ENCODE measurements around the gene EPX. TPM values are rescaled to one million over a fixed set of nuclear protein-coding genes. Genes with fewer than 3 reads are reported as not detected.

Gene EPX
- total and polyA plus RNA-seq, 2 of the 4 experiments (the other 2 are of a cell fraction) = not detected

GRCh38 chr17:58200024-58200633, 7.6 kb downstream of the EPX start:
- Histone ChIP-seq H3K4me3 (ENCODE audit: insufficient read depth, low read depth, low read length) (no peak overlapping the region), H4K91ac (ENCODE audit: insufficient read depth, low read depth, low read length) (no peak overlapping the region), H2AFZ (replicated peaks; ENCODE audit: low read length, poor library complexity) (peak overlapping the region; percentile 38), H3K23ac (ENCODE audit: low read depth, low read length) (no peak overlapping the region), H3K4me2 (ENCODE audit: low read depth, low read length) (no peak overlapping the region), H2BK5ac (ENCODE audit: low read depth, low read length, poor library complexity, severe bottlenecking) (no peak overlapping the region), H3K18ac (ENCODE audit: low read depth, low read length) (no peak overlapping the region), H4K5ac (ENCODE audit: low read depth, low read length) (no peak overlapping the region), H3K9me1 (ENCODE audit: insufficient read depth, low read length) (no peaks in the 10 kb centered on the region), H3K9me3 (ENCODE audit: control insufficient read depth, insufficient read depth, low read length) (no peaks in the 10 kb centered on the region), H2BK120ac (ENCODE audit: low read depth, low read length) (no peak overlapping the region), H3K36me3 (ENCODE audit: control insufficient read depth, insufficient read depth, low read length) (no peaks in the 10 kb centered on the region), H2BK15ac (ENCODE audit: low read depth, low read length) (no peak overlapping the region), H3K27ac (ENCODE audit: insufficient read depth, low read length) (no peak overlapping the region), H2AK5ac (ENCODE audit: low read depth, low read length) (no peak overlapping the region), H2BK20ac (ENCODE audit: low read depth, low read length) (no peak overlapping the region), H3K27me3 (ENCODE audit: control insufficient read depth, insufficient read depth, low read length) (peaks cover 12% of the 10 kb centered on the region), H3K4ac (ENCODE audit: low read depth, low read length) (no peak overlapping the region), H4K20me1 (ENCODE audit: insufficient read depth, low read length) (no peaks in the 10 kb centered on the region), H2AK9ac (replicated peaks; ENCODE audit: low read depth, low read length, poor library complexity) (no peak overlapping the region), H3K79me1 (ENCODE audit: low read depth in 1 of 2, low read length in 2 of 2) (no peaks in the 10 kb centered on the region), H3K56ac (ENCODE audit: extremely low read depth, insufficient read depth, low read length) (no peak overlapping the region), H3K14ac (replicated peaks; ENCODE audit: low read depth, low read length) (no peak overlapping the region), H3K9ac (ENCODE audit: low read depth, low read length) (no peak overlapping the region), H3K4me1 (ENCODE audit: control insufficient read depth, insufficient read depth, low read length) (no peaks in the 10 kb centered on the region), H4K8ac (ENCODE audit: low read depth in 2 of 2, low read length in 2 of 2) (no peak overlapping the region)
- ChIA-PET CTCF (interaction anchor here (0.5 to 1.6 kb wide), 3 partner anchors 16 to 1781 kb away, joined by 3 to 4 read pairs (median 3); no protein-coding TSS in a partner anchor), POLR2A (ENCODE audit: unreplicated experiment) (no interaction called here)
- in situ Hi-C loops (cut with MboI; ENCODE audit: low sequenced_read_pairs) = no loop called here
- WGBS, 2 experiments (ENCODE audit: extremely low coverage in 2 of 2, insufficient read length in 1 of 2) = 45% methylated on average over 8 of the region's 14 CpGs; no CpG with 5 or more reads in 1 of the 2 experiments
- dilution Hi-C loops (cut with HindIII; ENCODE audit: low sequenced_read_pairs, unreplicated experiment) = no loop called here
- BruUV-seq (replicated peaks) = no TSS peak
- intact Hi-C loops (cut with micrococcal nuclease) = loop anchor here (2.0 kb wide), 1 partner anchor 247 kb away; no protein-coding TSS in a partner anchor
- ATAC-seq (ENCODE audit: low read depth) (peak; percentile 56; the same call in 1 of the 2 replicates), DNase-seq (peak; percentile 36)
- TF ChIP-seq CHD1 (IDR thresholded peaks at IDR 0.05; ENCODE audit: low read depth, low read length) = no peak
- TF ChIP-seq MAZ (IDR thresholded peaks at IDR 0.05; ENCODE audit: borderline replicate concordance, low read depth, low read length) = no peak
- TF ChIP-seq, protein P1, sequence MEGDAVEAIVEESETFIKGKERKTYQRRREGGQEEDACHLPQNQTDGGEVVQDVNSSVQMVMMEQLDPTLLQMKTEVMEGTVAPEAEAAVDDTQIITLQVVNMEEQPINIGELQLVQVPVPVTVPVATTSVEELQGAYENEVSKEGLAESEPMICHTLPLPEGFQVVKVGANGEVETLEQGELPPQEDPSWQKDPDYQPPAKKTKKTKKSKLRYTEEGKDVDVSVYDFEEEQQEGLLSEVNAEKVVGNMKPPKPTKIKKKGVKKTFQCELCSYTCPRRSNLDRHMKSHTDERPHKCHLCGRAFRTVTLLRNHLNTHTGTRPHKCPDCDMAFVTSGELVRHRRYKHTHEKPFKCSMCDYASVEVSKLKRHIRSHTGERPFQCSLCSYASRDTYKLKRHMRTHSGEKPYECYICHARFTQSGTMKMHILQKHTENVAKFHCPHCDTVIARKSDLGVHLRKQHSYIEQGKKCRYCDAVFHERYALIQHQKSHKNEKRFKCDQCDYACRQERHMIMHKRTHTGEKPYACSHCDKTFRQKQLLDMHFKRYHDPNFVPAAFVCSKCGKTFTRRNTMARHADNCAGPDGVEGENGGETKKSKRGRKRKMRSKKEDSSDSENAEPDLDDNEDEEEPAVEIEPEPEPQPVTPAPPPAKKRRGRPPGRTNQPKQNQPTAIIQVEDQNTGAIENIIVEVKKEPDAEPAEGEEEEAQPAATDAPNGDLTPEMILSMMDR (conservative IDR thresholded peaks at IDR 0.05; ENCODE audit: low read depth, low read length) = peak; percentile 47
- no peak for TF ChIP-seq POLR2A (IDR thresholded peaks at IDR 0.05; ENCODE audit: low read depth, low read length)
- TF ChIP-seq SMC3 (IDR thresholded peaks at IDR 0.05; ENCODE audit: low read depth, low read length) = peak; percentile 42
- no peak for TF ChIP-seq ELK1 (IDR thresholded peaks at IDR 0.05; ENCODE audit: borderline replicate concordance, low read depth, low read length)
- TF ChIP-seq USF2 (IDR thresholded peaks at IDR 0.05; ENCODE audit: low read depth, low read length) = no peak
- TF ChIP-seq RFX5 (IDR thresholded peaks at IDR 0.05; ENCODE audit: low read depth, low read length) = no peak
- TF ChIP-seq CEBPB (IDR thresholded peaks at IDR 0.05; ENCODE audit: low read depth, low read length) = no peak
- TF ChIP-seq BHLHE40 (IDR thresholded peaks at IDR 0.05; ENCODE audit: low read depth, low read length) = no peak
- TF ChIP-seq FOS (IDR thresholded peaks at IDR 0.05; ENCODE audit: low read depth, low read length) = no peak
- TF ChIP-seq MAFK (IDR thresholded peaks at IDR 0.05; ENCODE audit: low read depth, low read length) = no peak
- no peak for TF ChIP-seq RCOR1 (IDR thresholded peaks at IDR 0.05; ENCODE audit: insufficient replicate concordance, low read length)
- no peak for TF ChIP-seq NFE2L2 (IDR thresholded peaks at IDR 0.05; ENCODE audit: low read depth, low read length)
- no peak for TF ChIP-seq MXI1 (IDR thresholded peaks at IDR 0.05; ENCODE audit: borderline replicate concordance, low read depth, low read length)
- TF ChIP-seq RAD21 (IDR thresholded peaks at IDR 0.05; ENCODE audit: low read length) = peak; percentile 37; the same call in 1 of the 2 replicates
